Activated T-helper 17 cell treated with anti-CD3 and anti-CD28 coated beads, Interleukin-2, amount 50 U/mL, for 72 hours (primary cell): ENCODE data around the gene CACNA1H. TPM values are rescaled to one million over a fixed set of nuclear protein-coding genes. Genes with fewer than 3 reads are reported as not detected.

Source experiments
- ATAC-seq: fragments of 150-1000 bp; cut with Tn5 transposase; replicated peaks from 2 replicates; pipeline ENCODE4 v1.10.0; 2021; ENCODE audit warnings: mild to moderate bottlenecking, moderate library complexity
- H3K27ac Mint-ChIP-seq: one replicate; pipeline ENCODE4 v1.8.0; 2022; ENCODE audit warnings: mixed read lengths
- H3K27me3 Mint-ChIP-seq: one replicate; pipeline ENCODE4 v1.8.0; 2022; ENCODE audit warnings: mixed read lengths
- H3K36me3 Mint-ChIP-seq: one replicate; pipeline ENCODE4 v1.8.0; 2022; ENCODE audit warnings: low read depth, mild to moderate bottlenecking, mixed read lengths
- H3K4me1 Mint-ChIP-seq: one replicate; pipeline ENCODE4 v1.8.0; 2022; ENCODE audit warnings: mixed read lengths
- H3K4me3 Mint-ChIP-seq: one replicate; pipeline ENCODE4 v1.8.0; 2022; ENCODE audit warnings: mild to moderate bottlenecking, mixed read lengths
- H3K9me3 Mint-ChIP-seq: one replicate; pipeline ENCODE4 v1.8.0; 2022; ENCODE audit warnings: mixed read lengths
- total RNA-seq, 2 donors: library from RNA; stranded (reverse); gene quantifications; one replicate each; pipeline ENCODE4 v1.2.3, GENCODE V29; 2022

CACNA1H gene
- total RNA-seq, 2 donors from 2014 or later, result 1.4 to 1.9 TPM

GRCh38 chr16:1117926-1118325, 35.0 kb upstream of the CACNA1H start:
- no peak for ATAC-seq
- Mint-ChIP-seq H3K4me3 (no peak overlapping the region), H3K9me3 (no peaks in the 10 kb centered on the region), H3K27ac (no peak overlapping the region), H3K36me3 (no peaks in the 10 kb centered on the region), H3K27me3 (no peaks in the 10 kb centered on the region), H3K4me1 (no peaks in the 10 kb centered on the region)

GRCh38 chr16:1119129-1119528, 33.8 kb upstream of the CACNA1H start:
- no peaks in the 10 kb centered on the region for H3K9me3 Mint-ChIP-seq
- H3K27ac Mint-ChIP-seq, result no peak overlapping the region
- H3K4me1 Mint-ChIP-seq, result no peaks in the 10 kb centered on the region
- H3K27me3 Mint-ChIP-seq, result no peaks in the 10 kb centered on the region
- no peak overlapping the region for H3K4me3 Mint-ChIP-seq
- no peak for ATAC-seq
- no peaks in the 10 kb centered on the region for H3K36me3 Mint-ChIP-seq

DNA sequence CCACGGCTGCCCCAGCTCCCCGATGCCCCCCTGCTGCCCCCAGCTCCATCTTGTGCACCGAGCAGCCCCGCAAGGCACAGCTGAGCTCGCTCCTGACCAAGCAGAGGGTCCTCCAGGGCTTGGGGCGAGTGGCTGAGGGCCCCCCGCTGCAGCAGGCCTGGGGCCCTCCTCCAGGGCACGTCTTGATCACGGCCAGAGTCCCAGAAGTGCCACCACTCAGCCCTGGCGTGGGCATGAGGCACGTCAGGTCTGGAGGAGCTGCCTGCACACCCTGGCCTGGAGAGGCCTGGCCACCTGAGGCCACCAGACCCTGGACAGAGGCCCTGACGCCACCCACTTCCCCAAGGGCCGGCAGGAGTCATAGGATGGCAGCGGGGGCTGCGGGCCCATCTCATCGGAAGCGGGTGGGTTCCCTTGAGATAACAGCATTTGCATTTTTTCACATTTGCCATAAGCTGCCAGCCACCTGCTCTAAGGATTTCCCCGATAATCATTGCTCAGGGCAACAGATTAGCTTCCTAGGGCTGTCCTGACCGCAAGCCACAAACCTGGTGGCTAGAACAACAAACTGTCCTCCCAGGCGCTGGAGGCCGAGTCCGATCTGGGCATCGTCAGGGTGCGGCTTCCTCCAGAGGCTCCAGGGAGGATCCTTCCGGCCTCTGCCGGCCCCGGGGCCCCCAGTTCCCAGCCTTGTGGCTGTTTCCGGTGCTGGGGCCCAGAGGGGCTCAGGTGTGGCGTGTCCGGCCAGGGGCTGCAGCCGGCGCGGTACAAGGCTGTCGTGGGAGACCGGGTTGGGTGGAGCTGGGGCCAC, 32.9 kb upstream of the CACNA1H start:
- Mint-ChIP-seq H3K4me3 (no peak overlapping the region), H3K4me1 (no peaks in the 10 kb centered on the region), H3K27ac (no peak overlapping the region), H3K9me3 (no peaks in the 10 kb centered on the region), H3K27me3 (no peaks in the 10 kb centered on the region), H3K36me3 (no peaks in the 10 kb centered on the region)
- ATAC-seq, result no peak

DNA sequence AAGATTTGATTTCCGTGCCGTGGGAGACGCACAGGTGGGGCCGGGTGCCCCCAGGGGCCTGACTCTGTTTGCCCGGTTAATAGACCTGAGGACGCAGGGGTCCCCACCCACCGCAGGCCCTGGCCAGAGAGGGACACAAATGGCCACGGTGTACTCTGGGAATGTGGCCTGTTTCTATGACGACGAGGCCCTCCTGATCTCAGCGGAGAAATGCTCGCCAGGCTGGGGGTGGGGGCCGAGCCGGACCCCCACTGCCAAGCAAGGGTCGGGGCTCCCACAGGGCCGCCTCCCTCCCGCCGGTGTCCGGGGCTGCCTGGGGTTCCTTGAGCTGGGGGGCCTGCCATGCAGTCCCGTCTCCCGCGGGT, 32.3 kb upstream of the CACNA1H start:
- ATAC-seq, result no peak
- Mint-ChIP-seq H3K27me3 (no peaks in the 10 kb centered on the region), H3K9me3 (no peaks in the 10 kb centered on the region), H3K36me3 (no peaks in the 10 kb centered on the region), H3K4me3 (no peak overlapping the region), H3K27ac (no peak overlapping the region), H3K4me1 (no peaks in the 10 kb centered on the region)

DNA sequence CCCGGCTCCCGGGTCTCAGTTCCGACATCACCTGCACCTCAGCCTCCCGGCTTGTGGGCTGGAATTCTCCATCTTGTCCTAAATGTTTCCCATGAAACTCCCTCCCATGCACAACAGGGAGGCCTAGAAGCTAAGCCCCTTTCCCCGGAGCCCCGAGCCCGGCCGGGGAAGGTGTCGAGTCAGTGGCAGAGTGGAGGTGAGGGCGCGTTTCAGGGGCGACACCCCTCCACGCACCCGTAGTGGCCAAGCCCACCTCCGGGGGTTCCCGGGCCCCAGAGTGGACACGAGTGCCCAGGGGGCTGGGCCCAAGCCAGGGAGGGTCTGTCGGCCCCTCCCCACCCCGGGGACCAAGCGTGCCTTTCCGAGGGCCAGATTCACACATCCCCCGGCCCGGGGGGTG, 31.9 kb upstream of the CACNA1H start:
- no peak overlapping the region for H3K27ac Mint-ChIP-seq
- H3K27me3 Mint-ChIP-seq, result no peaks in the 10 kb centered on the region
- no peaks in the 10 kb centered on the region for H3K36me3 Mint-ChIP-seq
- no peak overlapping the region for H3K4me3 Mint-ChIP-seq
- H3K4me1 Mint-ChIP-seq, result no peaks in the 10 kb centered on the region
- H3K9me3 Mint-ChIP-seq, result no peaks in the 10 kb centered on the region
- ATAC-seq, result no peak

GRCh38 chr16:1121601-1122397, 31.1 kb upstream of the CACNA1H start:
- Mint-ChIP-seq H3K4me3 (no peak overlapping the region), H3K4me1 (no peaks in the 10 kb centered on the region), H3K27me3 (no peaks in the 10 kb centered on the region), H3K9me3 (no peaks in the 10 kb centered on the region), H3K36me3 (no peaks in the 10 kb centered on the region), H3K27ac (no peak overlapping the region)
- ATAC-seq, result no peak

DNA sequence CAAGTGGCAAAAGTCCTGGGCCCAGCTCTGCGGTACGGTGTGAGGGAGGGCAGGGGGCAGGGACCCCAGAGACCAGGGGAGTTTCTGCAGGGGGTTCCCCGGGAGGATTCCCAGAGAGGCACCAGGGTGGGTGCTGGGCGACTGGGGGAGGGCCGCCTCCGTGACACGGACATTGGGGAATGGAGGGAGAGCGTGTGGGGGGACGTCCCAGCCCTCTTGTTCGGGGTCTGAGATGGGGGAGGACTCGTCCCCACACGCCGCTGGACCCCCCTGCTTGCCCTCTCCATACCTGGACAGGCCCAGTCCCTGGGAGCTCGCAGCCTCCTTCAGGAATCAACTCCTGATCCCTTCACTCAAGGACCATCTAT, 30.5 kb upstream of the CACNA1H start:
- no peak for ATAC-seq
- Mint-ChIP-seq H3K4me1 (no peaks in the 10 kb centered on the region), H3K9me3 (no peaks in the 10 kb centered on the region), H3K27me3 (no peaks in the 10 kb centered on the region), H3K27ac (no peak overlapping the region), H3K36me3 (no peaks in the 10 kb centered on the region), H3K4me3 (no peak overlapping the region)

- ATAC-seq, result no peak
- Mint-ChIP-seq H3K9me3 (no peaks in the 10 kb centered on the region), H3K4me3 (no peak overlapping the region), H3K36me3 (no peaks in the 10 kb centered on the region), H3K27me3 (no peaks in the 10 kb centered on the region), H3K4me1 (no peaks in the 10 kb centered on the region), H3K27ac (no peak overlapping the region)
Observed at GRCh38 chr16:1123525-1124230, 29.2 kb upstream of the CACNA1H start.

DNA sequence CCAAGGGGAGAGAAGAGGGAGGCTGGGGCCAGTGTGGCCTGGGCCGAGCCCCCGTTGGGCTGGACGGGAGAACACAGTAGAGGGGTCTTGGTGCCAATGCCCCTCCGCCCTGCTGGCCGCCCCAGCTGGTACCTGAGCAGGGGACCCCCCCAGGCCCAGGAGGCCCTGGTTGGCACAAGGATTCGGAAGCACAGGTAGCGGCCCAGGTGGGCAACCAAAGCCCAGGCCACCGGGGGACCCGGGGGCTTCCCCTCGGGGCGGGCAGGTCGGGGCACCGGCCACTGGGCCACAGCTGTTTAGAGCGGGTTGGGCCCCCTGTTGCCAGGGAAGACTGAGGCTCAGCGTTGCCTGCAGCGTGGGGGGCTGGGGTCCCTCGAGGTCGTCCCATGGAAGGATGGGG, 28.6 kb upstream of the CACNA1H start:
- Mint-ChIP-seq H3K27me3 (no peaks in the 10 kb centered on the region), H3K27ac (no peak overlapping the region), H3K4me3 (no peak overlapping the region), H3K36me3 (no peaks in the 10 kb centered on the region), H3K4me1 (no peaks in the 10 kb centered on the region), H3K9me3 (no peaks in the 10 kb centered on the region)
- no peak for ATAC-seq

DNA sequence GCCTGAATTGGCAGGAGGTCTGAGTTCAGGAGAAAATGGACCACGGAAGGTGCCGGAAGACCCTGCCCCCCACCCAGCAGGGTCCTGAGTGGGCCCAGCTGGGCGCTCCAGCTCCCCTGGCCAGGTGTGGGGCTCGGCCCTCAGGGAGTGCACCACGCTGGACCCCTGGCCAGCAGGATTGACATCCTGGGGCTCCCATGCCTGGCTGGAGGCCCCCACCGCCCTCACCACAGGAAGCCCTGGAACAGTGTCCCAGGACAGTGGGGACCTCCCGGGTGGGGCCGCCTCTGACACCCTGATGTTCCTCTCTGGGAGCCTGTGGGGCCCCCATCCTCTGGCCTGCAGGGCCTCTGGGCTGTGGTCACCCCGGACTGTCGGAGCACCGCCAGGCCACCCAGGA, 28.1 kb upstream of the CACNA1H start:
- Mint-ChIP-seq H3K9me3 (no peaks in the 10 kb centered on the region), H3K4me1 (no peaks in the 10 kb centered on the region), H3K27me3 (no peaks in the 10 kb centered on the region), H3K27ac (no peak overlapping the region), H3K4me3 (no peak overlapping the region), H3K36me3 (no peaks in the 10 kb centered on the region)
- ATAC-seq, result no peak

DNA sequence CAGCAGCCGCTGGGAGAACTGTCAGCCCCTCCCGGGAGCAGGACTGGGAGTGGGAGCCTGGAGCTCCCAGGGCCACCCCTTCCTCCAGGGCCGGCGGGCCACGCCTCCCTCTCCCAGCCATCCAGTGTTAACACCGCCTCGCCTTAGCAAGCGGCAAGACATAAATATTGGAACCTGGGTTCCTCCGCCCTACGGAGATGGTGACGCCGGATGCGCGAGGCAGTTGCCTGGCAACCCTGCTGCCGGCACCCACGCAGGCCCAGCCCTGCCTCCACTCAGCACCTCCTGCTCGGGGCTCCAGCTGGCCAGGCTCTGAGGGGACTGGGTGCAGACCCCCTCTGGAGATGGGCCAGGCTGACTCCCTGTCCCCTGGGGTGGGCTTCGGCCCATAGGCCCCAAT, 27.4 kb upstream of the CACNA1H start:
- H3K27me3 Mint-ChIP-seq, result no peaks in the 10 kb centered on the region
- no peaks in the 10 kb centered on the region for H3K36me3 Mint-ChIP-seq
- H3K9me3 Mint-ChIP-seq, result no peaks in the 10 kb centered on the region
- no peak overlapping the region for H3K4me3 Mint-ChIP-seq
- no peak overlapping the region for H3K27ac Mint-ChIP-seq
- H3K4me1 Mint-ChIP-seq, result no peaks in the 10 kb centered on the region
- ATAC-seq, result peak; percentile 61

- Mint-ChIP-seq H3K27ac (no peak overlapping the region), H3K36me3 (no peaks in the 10 kb centered on the region), H3K27me3 (no peaks in the 10 kb centered on the region), H3K9me3 (no peaks in the 10 kb centered on the region), H3K4me1 (no peaks in the 10 kb centered on the region), H3K4me3 (no peak overlapping the region)
- no peak for ATAC-seq
Observed at GRCh38 chr16:1126044-1126443, 26.9 kb upstream of the CACNA1H start.

DNA sequence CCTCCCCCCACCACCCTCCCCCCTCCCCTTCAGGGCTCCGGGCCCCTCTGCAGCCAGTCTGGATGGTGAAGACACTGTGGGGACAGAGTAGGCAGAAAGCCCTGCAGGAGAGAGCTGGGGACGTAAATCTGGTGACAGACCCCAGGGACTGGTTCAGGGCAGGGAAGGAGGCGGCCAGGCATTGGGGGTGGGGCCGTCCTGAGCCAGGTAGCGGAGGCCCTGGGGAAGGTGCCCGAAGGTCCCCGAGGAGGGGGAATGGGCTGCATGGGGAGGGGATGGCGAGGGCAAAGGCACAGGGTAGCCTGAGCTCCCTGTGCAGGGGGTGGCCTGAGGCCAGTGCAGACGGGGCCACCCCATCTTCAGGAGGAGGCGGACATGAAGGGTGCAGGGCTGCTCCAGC, 26.3 kb upstream of the CACNA1H start:
- no peaks in the 10 kb centered on the region for H3K9me3 Mint-ChIP-seq
- no peak for ATAC-seq
- H3K27me3 Mint-ChIP-seq, result no peaks in the 10 kb centered on the region
- no peak overlapping the region for H3K27ac Mint-ChIP-seq
- no peaks in the 10 kb centered on the region for H3K36me3 Mint-ChIP-seq
- H3K4me1 Mint-ChIP-seq, result no peaks in the 10 kb centered on the region
- no peak overlapping the region for H3K4me3 Mint-ChIP-seq

- Mint-ChIP-seq H3K4me3 (no peak overlapping the region), H3K27me3 (no peaks in the 10 kb centered on the region), H3K27ac (no peak overlapping the region), H3K4me1 (no peaks in the 10 kb centered on the region), H3K9me3 (no peaks in the 10 kb centered on the region), H3K36me3 (no peaks in the 10 kb centered on the region)
- no peak for ATAC-seq
Observed at GRCh38 chr16:1127101-1127500, 25.8 kb upstream of the CACNA1H start.
